MM.1S (cell line): ENCODE data around the gene SUPV3L1.
"Not testable (repeated sequence)": the region's sequence is repeated elsewhere in the genome, so short reads cannot be mapped to it uniquely, and the experiment has no call there.

Experiments used
- DNase-seq: peaks from one replicate; pipeline ENCODE4 v3.0.0-alpha.2; 2015
- H2AFZ ChIP-seq: fragments of 300-600 bp; sonication (generic); 2 replicates; pipeline ENCODE4 v1.6.0; 2016; ENCODE audit warnings: antibody characterized with exemption, low read length
- H3F3A ChIP-seq: fragments of 300-600 bp; sonication (generic); 2 replicates; pipeline ENCODE4 v1.6.1; 2016; ENCODE audit warnings: mild to moderate bottlenecking, antibody characterized with exemption, low read length, moderate library complexity, mixed read lengths; ENCODE audit not compliant: insufficient read depth
- H3K27ac ChIP-seq: fragments of 300-600 bp; sonication (generic); 2 replicates; pipeline ENCODE4 v1.5.1; 2016; ENCODE audit warnings: mild to moderate bottlenecking, low read length
- H3K27me3 ChIP-seq: fragments of 300-600 bp; sonication (generic); replicated peaks from 2 replicates; pipeline ENCODE4 v1.6.0; 2016; ENCODE audit warnings: low read length; ENCODE audit not compliant: insufficient read depth
- H3K36me3 ChIP-seq: fragments of 300-600 bp; sonication (generic); replicated peaks from 2 replicates; pipeline ENCODE4 v1.6.1; 2016; ENCODE audit warnings: mild to moderate bottlenecking, low read length, mixed read lengths; ENCODE audit not compliant: insufficient read depth
- H3K4me1 ChIP-seq: fragments of 300-600 bp; sonication (generic); 2 replicates; pipeline ENCODE4 v1.6.1; 2016; ENCODE audit warnings: low read length, mixed read lengths
- H3K4me2 ChIP-seq: fragments of 300-600 bp; sonication (generic); 2 replicates; pipeline ENCODE4 v1.6.0; 2016; ENCODE audit warnings: low read depth, low read length
- H3K4me3 ChIP-seq: fragments of 300-600 bp; sonication (generic); 2 replicates; pipeline ENCODE4 v1.5.1; 2016; ENCODE audit warnings: low read length, mixed read lengths
- H3K79me2 ChIP-seq: fragments of 300-600 bp; sonication (generic); 2 replicates; pipeline ENCODE4 v1.6.1; 2016; ENCODE audit warnings: mixed run types, low read length, mixed read lengths
- H3K9ac ChIP-seq: fragments of 300-600 bp; sonication (generic); 2 replicates; pipeline ENCODE4 v1.6.1; 2016; ENCODE audit warnings: low read length, mixed read lengths
- H3K9me2 ChIP-seq: fragments of 300-600 bp; sonication (generic); replicated peaks from 2 replicates; pipeline ENCODE4 v1.6.1; 2016; ENCODE audit warnings: mild to moderate bottlenecking, low read length, mixed read lengths; ENCODE audit not compliant: insufficient read depth
- H3K9me3 ChIP-seq: fragments of 300-600 bp; sonication (generic); replicated peaks from 2 replicates; pipeline ENCODE4 v1.6.1; 2016; ENCODE audit warnings: mild to moderate bottlenecking, low read length, mixed read lengths; ENCODE audit not compliant: insufficient read depth
- H4K20me1 ChIP-seq: fragments of 300-600 bp; sonication (generic); 2 replicates; pipeline ENCODE4 v1.6.1; 2016; ENCODE audit warnings: mild to moderate bottlenecking, low read length, moderate library complexity, mixed read lengths; ENCODE audit not compliant: insufficient read depth
- EZH2 ChIP-seq: fragments of 300-600 bp; sonication (generic); optimal IDR thresholded peaks from 2 replicates; pipeline ENCODE3; 2017; ENCODE audit warnings: low read depth, mild to moderate bottlenecking, antibody characterized with exemption, low read length, mixed read lengths
- EZH2phosphoT487 ChIP-seq: fragments of 300-600 bp; sonication (generic); IDR thresholded peaks from 2 replicates; pipeline ENCODE4 v1.6.1; 2018; ENCODE audit warnings: antibody characterized with exemption, low read length
- TF ChIP-seq, protein P1 (sequence below): fragments of 300-600 bp; sonication (generic); IDR thresholded peaks from 2 replicates; pipeline ENCODE4 v1.5.1; 2016; ENCODE audit warnings: antibody characterized with exemption, low read length, mixed read lengths

The SUPV3L1 gene

GRCh38 chr10:69141304-69141703, 38.7 kb upstream of the SUPV3L1 start:
- H4K20me1 ChIP-seq = no peaks in the 10 kb centered on the region

GRCh38 chr10:69142074-69142473, 38.0 kb upstream of the SUPV3L1 start:
- not testable (repeated sequence) for H3F3A ChIP-seq, H4K20me1 ChIP-seq
- H3K79me2 ChIP-seq = peaks cover 84% of the 10 kb centered on the region

More at GRCh38 chr10:69141304-69141703, 38.7 kb upstream of the SUPV3L1 start:
- Histone ChIP-seq H3K9me3 (no peaks in the 10 kb centered on the region), H3K4me3 (no peak overlapping the region), H3K4me1 (no peaks in the 10 kb centered on the region), H3K4me2 (no peak overlapping the region), H3K9me2 (no peaks in the 10 kb centered on the region), H2AFZ (no peak overlapping the region), H3K9ac (no peak overlapping the region), H3K79me2 (peaks cover 78% of the 10 kb centered on the region), H3K27ac (no peak overlapping the region), H3F3A (no peaks in the 10 kb centered on the region), H3K36me3 (no peaks in the 10 kb centered on the region), H3K27me3 (no peaks in the 10 kb centered on the region)
- no peak for TF ChIP-seq EZH2phosphoT487
- TF ChIP-seq, protein P1, sequence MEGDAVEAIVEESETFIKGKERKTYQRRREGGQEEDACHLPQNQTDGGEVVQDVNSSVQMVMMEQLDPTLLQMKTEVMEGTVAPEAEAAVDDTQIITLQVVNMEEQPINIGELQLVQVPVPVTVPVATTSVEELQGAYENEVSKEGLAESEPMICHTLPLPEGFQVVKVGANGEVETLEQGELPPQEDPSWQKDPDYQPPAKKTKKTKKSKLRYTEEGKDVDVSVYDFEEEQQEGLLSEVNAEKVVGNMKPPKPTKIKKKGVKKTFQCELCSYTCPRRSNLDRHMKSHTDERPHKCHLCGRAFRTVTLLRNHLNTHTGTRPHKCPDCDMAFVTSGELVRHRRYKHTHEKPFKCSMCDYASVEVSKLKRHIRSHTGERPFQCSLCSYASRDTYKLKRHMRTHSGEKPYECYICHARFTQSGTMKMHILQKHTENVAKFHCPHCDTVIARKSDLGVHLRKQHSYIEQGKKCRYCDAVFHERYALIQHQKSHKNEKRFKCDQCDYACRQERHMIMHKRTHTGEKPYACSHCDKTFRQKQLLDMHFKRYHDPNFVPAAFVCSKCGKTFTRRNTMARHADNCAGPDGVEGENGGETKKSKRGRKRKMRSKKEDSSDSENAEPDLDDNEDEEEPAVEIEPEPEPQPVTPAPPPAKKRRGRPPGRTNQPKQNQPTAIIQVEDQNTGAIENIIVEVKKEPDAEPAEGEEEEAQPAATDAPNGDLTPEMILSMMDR = no peak
- TF ChIP-seq EZH2 = no peak
- no peak for DNase-seq

GRCh38 chr10:69142983-69143382, 37.1 kb upstream of the SUPV3L1 start:
- Histone ChIP-seq H3F3A (no peaks in the 10 kb centered on the region), H3K9ac (no peak overlapping the region), H3K79me2 (peaks cover 88% of the 10 kb centered on the region), H3K9me3 (no peaks in the 10 kb centered on the region), H3K27me3 (no peaks in the 10 kb centered on the region), H3K4me1 (no peaks in the 10 kb centered on the region), H3K36me3 (no peaks in the 10 kb centered on the region), H4K20me1 (no peaks in the 10 kb centered on the region), H3K27ac (no peak overlapping the region), H3K4me2 (no peak overlapping the region), H2AFZ (no peak overlapping the region), H3K4me3 (no peak overlapping the region), H3K9me2 (no peaks in the 10 kb centered on the region)
- DNase-seq = no peak
- no peak for TF ChIP-seq EZH2phosphoT487
- no peak for TF ChIP-seq EZH2
- TF ChIP-seq, protein P1 = no peak

More at GRCh38 chr10:69142074-69142473, 38.0 kb upstream of the SUPV3L1 start:
- not testable (repeated sequence) for H3K4me1 ChIP-seq, H3K9me2 ChIP-seq, H3K36me3 ChIP-seq, H3K9ac ChIP-seq, H2AFZ ChIP-seq, DNase-seq, H3K9me3 ChIP-seq, H3K4me2 ChIP-seq, H3K27me3 ChIP-seq, H3K4me3 ChIP-seq, H3K27ac ChIP-seq

- no peaks in the 10 kb centered on the region for H4K20me1 ChIP-seq
- no peak overlapping the region for H2AFZ ChIP-seq
- no peak for TF ChIP-seq EZH2phosphoT487
- TF ChIP-seq, protein P1 = no peak
- TF ChIP-seq EZH2 = no peak
- H3K27me3 ChIP-seq = no peaks in the 10 kb centered on the region
- no peaks in the 10 kb centered on the region for H3K36me3 ChIP-seq
- no peak for DNase-seq
- peaks cover 82% of the 10 kb centered on the region for H3K79me2 ChIP-seq
- no peak overlapping the region for H3K9ac ChIP-seq
- no peaks in the 10 kb centered on the region for H3K4me1 ChIP-seq
- no peaks in the 10 kb centered on the region for H3K9me3 ChIP-seq
- H3K27ac ChIP-seq = no peak overlapping the region
- no peak overlapping the region for H3K4me3 ChIP-seq
- H3K4me2 ChIP-seq = no peak overlapping the region
- H3F3A ChIP-seq = no peaks in the 10 kb centered on the region
- H3K9me2 ChIP-seq = no peaks in the 10 kb centered on the region
Measured at GRCh38 chr10:69145329-69145728, 34.7 kb upstream of the SUPV3L1 start.
